HL-60 (cell line): ENCODE data around the gene RHBG.

Experiments
- DNase-seq, 2 experiments: peaks; one replicate each; pipeline ENCODE4 v3.0.0-alpha.2; 2010 to 2020; ENCODE audit warnings: low read depth in 1 of 2, low spot score in 1 of 2
- H3K27ac ChIP-seq: fragments of 250-450 bp; sonication (Bioruptor Pico); replicated peaks from 2 replicates; pipeline ENCODE4 v1.5.1; 2020; ENCODE audit warnings: mild to moderate bottlenecking, moderate library complexity
- H3K27me3 ChIP-seq: fragments of 250-450 bp; sonication (Bioruptor Pico); 2 replicates; pipeline ENCODE4 v1.5.1; 2021; ENCODE audit warnings: mild to moderate bottlenecking, moderate library complexity; ENCODE audit not compliant: insufficient read depth, poor library complexity, severe bottlenecking
- H3K4me3 ChIP-seq: replicated peaks from 2 replicates; pipeline ENCODE4 v1.5.1; 2011; ENCODE audit warnings: mild to moderate bottlenecking, control low read depth, low read length; ENCODE audit not compliant: insufficient read depth
- GABPA ChIP-seq: IDR thresholded peaks from 2 replicates; pipeline ENCODE4 v1.6.1; 2012; ENCODE audit warnings: low read depth
- POLR2AphosphoS5 ChIP-seq: IDR thresholded peaks from 2 replicates; pipeline ENCODE4 v1.6.1; 2012; ENCODE audit warnings: low read depth
- SPI1 ChIP-seq: IDR thresholded peaks from 2 replicates; pipeline ENCODE4 v1.6.1; 2012; ENCODE audit warnings: low read depth, mild to moderate bottlenecking, borderline replicate concordance
- microRNA-seq: library from miRNA; unstranded; fragments of <30 nt; microRNA quantifications from one replicate; pipeline ENCODE4, GENCODE V29; 2018
- TF ChIP-seq, protein P1 (sequence below): IDR thresholded peaks from one replicate; pipeline ENCODE4 v1.5.1; 2011; ENCODE audit warnings: low read length, control low read depth, inconsistent platforms; ENCODE audit not compliant: insufficient read depth
- TF ChIP-seq, protein P2 (sequence below): IDR thresholded peaks from 2 replicates; pipeline ENCODE4 v1.6.1; 2012; ENCODE audit warnings: low read depth; ENCODE audit not compliant: insufficient replicate concordance

The RHBG gene

DNA sequence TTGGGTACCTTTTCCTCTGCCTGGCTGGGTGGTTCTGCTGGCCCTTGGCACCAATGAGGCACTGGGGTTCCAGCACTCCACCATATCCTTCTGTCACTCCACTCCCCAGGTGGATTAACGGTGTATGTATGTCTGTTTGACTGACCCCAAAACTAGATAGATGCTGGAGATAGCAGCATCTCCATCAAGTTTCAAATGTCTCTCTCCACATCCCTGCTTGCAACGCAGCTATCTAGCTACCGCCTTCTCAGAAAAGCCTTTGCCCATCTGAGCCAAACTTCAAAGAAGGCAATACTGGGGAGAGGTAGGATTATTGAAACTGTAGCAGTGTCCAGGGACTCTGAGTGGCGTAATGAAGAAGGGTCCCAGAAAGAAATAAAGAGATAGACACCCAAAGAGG, 64.0 kb downstream of the RHBG start:
- Histone ChIP-seq H3K27ac (no peak overlapping the region), H3K4me3 (no peak overlapping the region), H3K27me3 (peaks cover 80% of the 10 kb centered on the region)
- no peak for DNase-seq
- TF ChIP-seq GABPA (no peak), SPI1 (no peak), POLR2AphosphoS5 (no peak)
- TF ChIP-seq, protein P1, sequence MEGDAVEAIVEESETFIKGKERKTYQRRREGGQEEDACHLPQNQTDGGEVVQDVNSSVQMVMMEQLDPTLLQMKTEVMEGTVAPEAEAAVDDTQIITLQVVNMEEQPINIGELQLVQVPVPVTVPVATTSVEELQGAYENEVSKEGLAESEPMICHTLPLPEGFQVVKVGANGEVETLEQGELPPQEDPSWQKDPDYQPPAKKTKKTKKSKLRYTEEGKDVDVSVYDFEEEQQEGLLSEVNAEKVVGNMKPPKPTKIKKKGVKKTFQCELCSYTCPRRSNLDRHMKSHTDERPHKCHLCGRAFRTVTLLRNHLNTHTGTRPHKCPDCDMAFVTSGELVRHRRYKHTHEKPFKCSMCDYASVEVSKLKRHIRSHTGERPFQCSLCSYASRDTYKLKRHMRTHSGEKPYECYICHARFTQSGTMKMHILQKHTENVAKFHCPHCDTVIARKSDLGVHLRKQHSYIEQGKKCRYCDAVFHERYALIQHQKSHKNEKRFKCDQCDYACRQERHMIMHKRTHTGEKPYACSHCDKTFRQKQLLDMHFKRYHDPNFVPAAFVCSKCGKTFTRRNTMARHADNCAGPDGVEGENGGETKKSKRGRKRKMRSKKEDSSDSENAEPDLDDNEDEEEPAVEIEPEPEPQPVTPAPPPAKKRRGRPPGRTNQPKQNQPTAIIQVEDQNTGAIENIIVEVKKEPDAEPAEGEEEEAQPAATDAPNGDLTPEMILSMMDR, result no peak
- TF ChIP-seq, protein P2, sequence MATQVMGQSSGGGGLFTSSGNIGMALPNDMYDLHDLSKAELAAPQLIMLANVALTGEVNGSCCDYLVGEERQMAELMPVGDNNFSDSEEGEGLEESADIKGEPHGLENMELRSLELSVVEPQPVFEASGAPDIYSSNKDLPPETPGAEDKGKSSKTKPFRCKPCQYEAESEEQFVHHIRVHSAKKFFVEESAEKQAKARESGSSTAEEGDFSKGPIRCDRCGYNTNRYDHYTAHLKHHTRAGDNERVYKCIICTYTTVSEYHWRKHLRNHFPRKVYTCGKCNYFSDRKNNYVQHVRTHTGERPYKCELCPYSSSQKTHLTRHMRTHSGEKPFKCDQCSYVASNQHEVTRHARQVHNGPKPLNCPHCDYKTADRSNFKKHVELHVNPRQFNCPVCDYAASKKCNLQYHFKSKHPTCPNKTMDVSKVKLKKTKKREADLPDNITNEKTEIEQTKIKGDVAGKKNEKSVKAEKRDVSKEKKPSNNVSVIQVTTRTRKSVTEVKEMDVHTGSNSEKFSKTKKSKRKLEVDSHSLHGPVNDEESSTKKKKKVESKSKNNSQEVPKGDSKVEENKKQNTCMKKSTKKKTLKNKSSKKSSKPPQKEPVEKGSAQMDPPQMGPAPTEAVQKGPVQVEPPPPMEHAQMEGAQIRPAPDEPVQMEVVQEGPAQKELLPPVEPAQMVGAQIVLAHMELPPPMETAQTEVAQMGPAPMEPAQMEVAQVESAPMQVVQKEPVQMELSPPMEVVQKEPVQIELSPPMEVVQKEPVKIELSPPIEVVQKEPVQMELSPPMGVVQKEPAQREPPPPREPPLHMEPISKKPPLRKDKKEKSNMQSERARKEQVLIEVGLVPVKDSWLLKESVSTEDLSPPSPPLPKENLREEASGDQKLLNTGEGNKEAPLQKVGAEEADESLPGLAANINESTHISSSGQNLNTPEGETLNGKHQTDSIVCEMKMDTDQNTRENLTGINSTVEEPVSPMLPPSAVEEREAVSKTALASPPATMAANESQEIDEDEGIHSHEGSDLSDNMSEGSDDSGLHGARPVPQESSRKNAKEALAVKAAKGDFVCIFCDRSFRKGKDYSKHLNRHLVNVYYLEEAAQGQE, result no peak

DNA sequence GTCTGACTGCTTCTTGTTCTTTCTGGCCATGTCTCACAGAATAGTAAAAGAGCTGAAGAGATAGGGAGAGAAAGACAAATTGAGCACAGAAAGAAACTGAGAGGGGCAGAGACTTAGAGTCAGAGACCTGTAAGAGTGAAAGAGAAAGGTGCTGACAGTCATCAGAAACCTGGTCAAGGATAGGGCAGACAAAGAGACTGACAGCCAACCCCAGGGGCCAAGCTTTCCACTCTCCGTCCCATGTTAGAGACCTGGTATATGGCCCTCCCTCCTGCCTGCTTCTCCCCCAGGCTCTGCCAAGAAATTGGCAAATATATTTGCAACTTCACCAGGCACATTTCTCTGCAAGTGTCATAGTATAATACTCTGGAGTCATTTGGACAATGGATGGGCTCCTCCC, 64.6 kb downstream of the RHBG start:
- Histone ChIP-seq H3K27me3 (peaks cover 80% of the 10 kb centered on the region), H3K4me3 (no peak overlapping the region), H3K27ac (no peak overlapping the region)
- TF ChIP-seq, protein P1, result no peak
- TF ChIP-seq SPI1, result no peak
- no peak for TF ChIP-seq POLR2AphosphoS5
- no peak for TF ChIP-seq GABPA
- TF ChIP-seq, protein P2, result no peak
- no peak for DNase-seq

Small RNAs within 50 kb of the gene (microRNA-seq; reads per million reads assigned to microRNA genes)
- gene MIR9-1, result 1.2 reads per million
